Kidney (tissue), 22 donors: Measurements from ENCODE around the gene TTYH1. TPM values are rescaled to one million over a fixed set of nuclear protein-coding genes. Genes with fewer than 3 reads are reported as not detected.
"Not testable (repeated sequence)": the region's sequence is repeated elsewhere in the genome, so short reads cannot be mapped to it uniquely, and the experiment has no call there.

Experiments used
- DNase-seq, 5 donors: peaks; one replicate each; pipeline ENCODE4 v3.0.0-alpha.2; 2013 to 2020
- FAIRE-seq: peaks from 2 replicates; lab custom pipeline; 2012; peaks lifted over from hg19 to GRCh38; lab: Jason Lieb, UNC
- H3K27ac ChIP-seq, 2 donors: one replicate each; pipeline ENCODE4 v1.7.0; 2013; ENCODE audit warnings: low read depth in 2 of 2, low read length in 2 of 2, inconsistent platforms in 1 of 2
- H3K27me3 ChIP-seq: one replicate; pipeline ENCODE4 v1.7.1; 2013; ENCODE audit warnings: low read length, inconsistent platforms; ENCODE audit not compliant: control insufficient read depth, insufficient read depth
- H3K36me3 ChIP-seq, 3 donors: one replicate each; pipeline versions ENCODE4 v1.7.0 to v1.7.1; 2013; ENCODE audit warnings: low read length in 3 of 3, control low read depth in 1 of 3, inconsistent platforms in 1 of 3; ENCODE audit not compliant: insufficient read depth in 3 of 3, control insufficient read depth in 2 of 3
- H3K4me1 ChIP-seq, 3 donors: one replicate each; pipeline versions ENCODE4 v1.7.0 to v1.7.1; 2013; ENCODE audit warnings: low read length in 3 of 3, inconsistent platforms in 1 of 3, low read depth in 1 of 3; ENCODE audit not compliant: control insufficient read depth in 2 of 3, insufficient read depth in 2 of 3
- H3K4me3 ChIP-seq, 3 donors: one replicate each; pipeline versions ENCODE4 v1.7.0 to v1.8.1; 2013; ENCODE audit warnings: low read length in 3 of 3, control low read depth in 1 of 3, inconsistent platforms in 1 of 3
- H3K9ac ChIP-seq, 3 donors: one replicate each; pipeline versions ENCODE4 v1.7.0 to v1.7.1; 2013; ENCODE audit warnings: low read length in 3 of 3, control low read depth in 1 of 3, inconsistent platforms in 1 of 3
- H3K9me3 ChIP-seq, 3 donors: one replicate each; pipeline versions ENCODE4 v1.7.0 to v1.7.1; 2013; ENCODE audit warnings: low read length in 3 of 3, control low read depth in 1 of 3, inconsistent platforms in 1 of 3; ENCODE audit not compliant: control insufficient read depth in 2 of 3, insufficient read depth in 1 of 3
- CTCF ChIP-seq: IDR thresholded peaks from 3 replicates; pipeline ENCODE4 v1.5.1; 2012; ENCODE audit warnings: mild to moderate bottlenecking, moderate library complexity, borderline replicate concordance; ENCODE audit not compliant: insufficient read depth; ENCODE audit errors: extremely low read depth
- intact Hi-C: fragments of 100-400 bp; cut with DNase I; formaldehyde crosslinking; loops from one replicate; pipeline ENCODE4 v1.11.1; 2022
- long read RNA-seq, 10 donors: library from polyadenylated mRNA in 1 of 10; unstranded in 1 of 10; transcript quantifications; one replicate each; pipeline ENCODE4 v2.0.0 and lab custom pipeline, GENCODE V29; 2021 to 2026
- polyA plus RNA-seq: library from polyadenylated mRNA; stranded (reverse); fragments of 350-450 nt; fragmentation: Illumina TruSeq; extraction: RNeasy Lipid Tissue Mini Kit (QIAGEN cat#74804); gene quantifications from one replicate; pipeline ENCODE4 v1.2.3, GENCODE V29; 2014; ENCODE audit warnings: low read depth, low replicate concordance; ENCODE audit not compliant: insufficient read depth
- total RNA-seq: library from RNA; stranded (reverse); fragmentation: NEBNext Ultra II Directional; extraction: Animal tissue kit (Norgen Biotek cat#: 25700); gene quantifications from one replicate; pipeline ENCODE4 v1.2.1, GENCODE V29; 2021
- donor health status: control.
- donor health status: control.
- donor health status: control.
- donor health status: control.
- donor health status: control.
- donor health status: DM: yes; HTN: yes; CAD: no.
- donor health status: Normal renal cell carcinoma (clear cell type).

The TTYH1 gene
- total RNA-seq (1.5 TPM), polyA plus RNA-seq (1.9 TPM)
- long read RNA-seq, donor 1, partial matches to known transcripts = 0 of 4 reads
- long read RNA-seq, donor 1, other reads (novel, unspliced or antisense) = 0 of 4 reads
- long read RNA-seq, donor 2, partial matches to known transcripts = 0 of 2 reads
- long read RNA-seq, donor 2, other reads (novel, unspliced or antisense) = 0 of 2 reads
- long read RNA-seq, donor 3, partial matches to known transcripts = 0 of 3 reads
- long read RNA-seq, donor 3, other reads (novel, unspliced or antisense) = 0 of 3 reads
- long read RNA-seq, donor 4 = 0 reads
- long read RNA-seq, donor 5 = 0 reads
- long read RNA-seq, donor 6, partial matches to known transcripts = 0 of 2 reads
- long read RNA-seq, donor 6, other reads (novel, unspliced or antisense) = 0 of 2 reads
- long read RNA-seq, donor 7, partial matches to known transcripts = 0 of 5 reads
- long read RNA-seq, donor 7, other reads (novel, unspliced or antisense) = 4 of 5 reads
- long read RNA-seq, donor 8, partial matches to known transcripts = 0 of 3 reads
- long read RNA-seq, donor 8, other reads (novel, unspliced or antisense) = 0 of 3 reads
- long read RNA-seq, donor 9 = 0 reads
- long read RNA-seq, donor 10, partial matches to known transcripts = 0 of 1 reads
- long read RNA-seq, donor 10, other reads (novel, unspliced or antisense) = 0 of 1 reads

GRCh38 chr19:54415208-54415900 is at the start of gene TTYH1:
TSS of gene TTYH1 (plus strand) at chr19:54415464. CDS start at chr19:54415553, 89 bp downstream.
- H3K27me3 ChIP-seq = peaks cover 17% of the 10 kb centered on the region
- TF ChIP-seq CTCF = no peak
- no peak within 1 kb of the TSS for H3K9ac ChIP-seq
- DNase-seq = peak in 1 of 5 donors; percentile 62
- H3K9me3 ChIP-seq = no peaks in the 10 kb centered on the region
- H3K4me1 ChIP-seq = no peaks in the 10 kb centered on the region
- no peak within 1 kb of the TSS for H3K27ac ChIP-seq
- intact Hi-C loops = no loop called here
- no peaks in the 10 kb centered on the region for H3K36me3 ChIP-seq
- no peak within 1 kb of the TSS for H3K4me3 ChIP-seq
- no peak for FAIRE-seq

GRCh38 chr19:54365798-54366197 is 49.5 kb upstream of the TTYH1 start:
- FAIRE-seq, H3K9me3 ChIP-seq, intact Hi-C loops, H3K27me3 ChIP-seq, H3K4me1 ChIP-seq, H3K4me3 ChIP-seq, H3K36me3 ChIP-seq, DNase-seq, H3K27ac ChIP-seq, H3K9ac ChIP-seq: not testable (repeated sequence)

- H3K9ac ChIP-seq = no peak overlapping the region
- H3K27ac ChIP-seq = no peak overlapping the region
- H3K36me3 ChIP-seq = no peaks in the 10 kb centered on the region
- H3K27me3 ChIP-seq = no peaks in the 10 kb centered on the region
- H3K9me3 ChIP-seq = no peaks in the 10 kb centered on the region
- intact Hi-C loops = no loop called here
- no peak for DNase-seq
- no peaks in the 10 kb centered on the region for H3K4me1 ChIP-seq
- no peak for FAIRE-seq
- H3K4me3 ChIP-seq = no peak overlapping the region
- TF ChIP-seq CTCF = no peak
Observed at GRCh38 chr19:54366811-54367210, 48.5 kb upstream of the TTYH1 start.
